Activated CD4-positive, CD25-positive, alpha-beta regulatory T cell treated with anti-CD3 and anti-CD28 coated beads, Interleukin-2, amount 50 U/mL, for 16 hours (primary cell): Measurements from ENCODE around the gene FAAP20.
"Not testable (repeated sequence)": the region's sequence is repeated elsewhere in the genome, so short reads cannot be mapped to it uniquely, and the experiment has no call there.

Source experiments
- DNase-seq: peaks from one replicate; pipeline ENCODE4 v3.0.0-alpha.2; 2020; ENCODE audit warnings: low read depth, low spot score

The FAAP20 gene

GRCh38 chr1:2158272-2158671 is 36.3 kb downstream of the FAAP20 start:
- no peak for DNase-seq

GRCh38 chr1:2157856-2158255 is 36.7 kb downstream of the FAAP20 start:
- DNase-seq = no peak

- DNase-seq = no peak
Measured at GRCh38 chr1:2156866-2157265, 37.7 kb downstream of the FAAP20 start.

GRCh38 chr1:2155788-2156187 is 38.8 kb downstream of the FAAP20 start:
- DNase-seq = no peak

GRCh38 chr1:2155147-2155598 is 39.4 kb downstream of the FAAP20 start:
- DNase-seq = no peak

GRCh38 chr1:2154022-2154421 is 40.5 kb downstream of the FAAP20 start:
- DNase-seq = no peak

- no peak for DNase-seq
Measured at GRCh38 chr1:2152954-2153353, 41.6 kb downstream of the FAAP20 start.

- no peak for DNase-seq
Measured at GRCh38 chr1:2151911-2152310, 42.7 kb downstream of the FAAP20 start.

- no peak for DNase-seq
Measured at GRCh38 chr1:2151252-2151651, 43.3 kb downstream of the FAAP20 start.

GRCh38 chr1:2150801-2151200 is 43.8 kb downstream of the FAAP20 start:
- DNase-seq = no peak

GRCh38 chr1:2148691-2149090 is 45.9 kb downstream of the FAAP20 start:
- DNase-seq = no peak

- not testable (repeated sequence) for DNase-seq
Measured at GRCh38 chr1:2147869-2148268, 46.7 kb downstream of the FAAP20 start.

- DNase-seq = no peak
Measured at GRCh38 chr1:2146836-2147517, 47.6 kb downstream of the FAAP20 start.

GRCh38 chr1:2145946-2146835 is 48.4 kb downstream of the FAAP20 start:
- no peak for DNase-seq

- DNase-seq = no peak
Measured at GRCh38 chr1:2144501-2145090, 50.0 kb downstream of the FAAP20 start.

- DNase-seq = no peak
Measured at GRCh38 chr1:2143814-2144500, 50.6 kb downstream of the FAAP20 start.

GRCh38 chr1:2141025-2141424 is 53.5 kb downstream of the FAAP20 start:
- no peak for DNase-seq
